Epithelial cell of esophagus (primary cell): Measurements from ENCODE around the gene ANXA2R.
"Not testable (repeated sequence)": the region's sequence is repeated elsewhere in the genome, so short reads cannot be mapped to it uniquely, and the experiment has no call there.

Experiments
- DNase-seq: peaks from one replicate; pipeline ENCODE4 v3.0.0; 2010; ENCODE audit warnings: low read depth
- H3K4me3 ChIP-seq: 2 replicates; pipeline ENCODE4 v1.5.1; 2011; ENCODE audit warnings: mild to moderate bottlenecking, low read length, control low read depth
- CTCF ChIP-seq: IDR thresholded peaks from 2 replicates; pipeline ENCODE4 v1.5.1; 2011; ENCODE audit warnings: low read depth, mild to moderate bottlenecking, low read length, control low read depth, inconsistent platforms; ENCODE audit not compliant: insufficient read depth; ENCODE audit errors: missing control alignments

Gene ANXA2R

GRCh38 chr5:43036856-43037635 is 3.1 kb downstream of the ANXA2R start:
- TF ChIP-seq CTCF: no peak
- DNase-seq: peak; percentile 42
- H3K4me3 ChIP-seq: peak overlapping the region; percentile 43

- DNase-seq: no peak
- no peak overlapping the region for H3K4me3 ChIP-seq
Observed at GRCh38 chr5:43036409-43036808, 3.7 kb downstream of the ANXA2R start.

GRCh38 chr5:43034591-43034968 is 5.5 kb downstream of the ANXA2R start:
- TF ChIP-seq CTCF: no peak
- DNase-seq: peak; percentile 26
- H3K4me3 ChIP-seq: no peak overlapping the region

More at GRCh38 chr5:43036409-43036808, 3.7 kb downstream of the ANXA2R start:
- no peak for TF ChIP-seq CTCF

- no peak overlapping the region for H3K4me3 ChIP-seq
- no peak for DNase-seq
- TF ChIP-seq CTCF: no peak
Observed at GRCh38 chr5:43033841-43034590, 6.1 kb downstream of the ANXA2R start.

- no peak for TF ChIP-seq CTCF
- no peak overlapping the region for H3K4me3 ChIP-seq
- no peak for DNase-seq
Observed at GRCh38 chr5:43027054-43027785, 12.9 kb downstream of the ANXA2R start.

- DNase-seq, H3K4me3 ChIP-seq: not testable (repeated sequence)
Observed at GRCh38 chr5:43025184-43025950, 14.8 kb downstream of the ANXA2R start.
